Measurements from ENCODE around the gene ELN.

- TF ChIP-seq GATA1 (IDR thresholded peaks at IDR 0.05; ENCODE audit: low read depth, low read length) = no peak
- TF ChIP-seq POLR2A (IDR thresholded peaks at IDR 0.05; ENCODE audit: low read length) = no peak
Measured at GRCh38 chr7:74007242-74007567, 20.8 kb upstream of the ELN start.

All from erythroblast (primary cell).